NT2/D1 (cell line): ENCODE data around the gene PIMREG.

Experiments
- YY1 ChIP-seq: IDR thresholded peaks from 2 replicates; pipeline ENCODE4 v1.6.1; 2011; ENCODE audit not compliant: insufficient read length, insufficient read depth
- ZNF274 ChIP-seq: IDR thresholded peaks from 2 replicates; pipeline ENCODE4 v1.6.1; 2011; ENCODE audit warnings: mild to moderate bottlenecking, low read depth, low read length

DNA sequence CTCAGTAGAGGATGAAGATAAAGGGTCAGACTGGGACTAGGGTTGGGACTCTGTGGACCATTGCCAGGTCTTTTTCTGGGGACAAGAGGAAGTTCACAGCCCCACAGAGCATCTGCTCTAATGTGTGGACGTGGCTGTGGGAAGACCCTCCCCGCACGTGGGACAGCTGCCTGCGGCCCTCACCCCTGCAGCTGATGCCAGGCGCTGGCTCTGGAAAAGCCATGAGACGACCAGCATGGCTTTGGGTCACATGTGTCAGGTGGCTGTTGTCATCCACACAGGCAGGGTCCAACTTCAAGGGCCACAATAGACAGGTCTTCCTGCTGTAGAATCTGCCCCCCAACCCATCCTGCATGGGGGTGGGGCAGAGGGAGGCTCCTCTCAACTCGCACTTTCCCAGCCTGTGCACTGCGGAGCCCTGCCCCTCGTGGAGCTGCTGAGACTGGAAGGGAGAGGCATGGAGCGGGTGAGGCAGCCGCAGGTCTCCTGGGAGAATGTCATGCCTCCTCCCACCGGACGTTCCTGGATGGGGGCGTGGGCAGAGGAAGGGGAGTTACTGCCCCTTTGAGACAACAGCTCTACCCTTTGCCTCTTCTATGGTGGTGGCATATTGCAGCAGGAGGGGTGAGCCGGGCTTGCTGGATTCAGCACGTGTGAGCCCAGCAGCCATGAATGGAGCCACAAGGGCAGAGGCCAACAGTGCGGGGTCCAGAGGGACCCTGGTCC, 53.4 kb downstream of the PIMREG start:
- TF ChIP-seq YY1 (no peak), ZNF274 (no peak)
